ENCODE results near the gene TBC1D5.

- no peak for TF ChIP-seq CTCF (IDR thresholded peaks at IDR 0.05)
- TF ChIP-seq POLR2A (IDR thresholded peaks at IDR 0.05), result no peak
Observed at GRCh38 chr3:17707813-17708543, 34.5 kb downstream of the TBC1D5 start.
